SK-MEL-5 (cell line): ENCODE results near the gene NME1. TPM values are rescaled to one million over a fixed set of nuclear protein-coding genes. Genes with fewer than 3 reads are reported as not detected.
"Not testable (repeated sequence)": the region's sequence is repeated elsewhere in the genome, so short reads cannot be mapped to it uniquely, and the experiment has no call there.

Experiments used
- DNase-seq: peaks from one replicate; pipeline ENCODE4 v3.0.0-alpha.2; 2016; ENCODE audit warnings: low read depth, low spot score
- in situ Hi-C: cut with HindIII; loops from 2 replicates; pipeline ENCODE4 v1.10.0; 2016; ENCODE audit warnings: low sequenced_read_pairs, high pct_unique_total_duplicates, low pct_unique_long_range_greater_than_20kb
- total RNA-seq: library from RNA; depleted of rRNA; stranded (reverse); fragments of >200 nt; shearing (Covaris generic); gene quantifications from 2 replicates; pipeline ENCODE4 v1.2.3, GENCODE V29; 2014; rRNA removed

NME1 gene
- total RNA-seq, 1 experiment from 2014 or later = 415 TPM

GRCh38 chr17:51170736-51171135 lies 17.4 kb downstream of the NME1 start:
- in situ Hi-C loops = no loop called here

GRCh38 chr17:51172030-51172429 lies 18.7 kb downstream of the NME1 start:
- in situ Hi-C loops, DNase-seq: not testable (repeated sequence)

More at GRCh38 chr17:51170736-51171135, 17.4 kb downstream of the NME1 start:
- no peak for DNase-seq

- DNase-seq = no peak
- in situ Hi-C loops = no loop called here
Measured at GRCh38 chr17:51180486-51180885, 27.1 kb downstream of the NME1 start.

GRCh38 chr17:51184124-51184523 lies 30.8 kb downstream of the NME1 start:
- DNase-seq = no peak
- in situ Hi-C loops = no loop called here

- in situ Hi-C loops = no loop called here
- DNase-seq = no peak
Measured at GRCh38 chr17:51185763-51186332, 32.5 kb downstream of the NME1 start.

GRCh38 chr17:51188271-51188833 lies 35.0 kb downstream of the NME1 start:
- DNase-seq = no peak
- in situ Hi-C loops = no loop called here

- in situ Hi-C loops = no loop called here
- DNase-seq = no peak
Measured at GRCh38 chr17:51189162-51189561, 35.8 kb downstream of the NME1 start.

GRCh38 chr17:51189628-51190027 lies 36.3 kb downstream of the NME1 start:
- DNase-seq = no peak
- in situ Hi-C loops = no loop called here

- in situ Hi-C loops = no loop called here
- no peak for DNase-seq
Measured at GRCh38 chr17:51191895-51192294, 38.5 kb downstream of the NME1 start.

- no peak for DNase-seq
- in situ Hi-C loops = no loop called here
Measured at GRCh38 chr17:51197754-51198153, 44.4 kb downstream of the NME1 start.

- in situ Hi-C loops = no loop called here
- DNase-seq = no peak
Measured at GRCh38 chr17:51200295-51200694, 46.9 kb downstream of the NME1 start.

- no peak for DNase-seq
Measured at GRCh38 chr17:51200846-51201245, 47.5 kb downstream of the NME1 start.

GRCh38 chr17:51203838-51204237 lies 50.5 kb downstream of the NME1 start:
- no peak for DNase-seq
- in situ Hi-C loops = no loop called here

More at GRCh38 chr17:51200846-51201245, 47.5 kb downstream of the NME1 start:
- in situ Hi-C loops = no loop called here

Other genes starting within 250 kb of the NME1 start
- gene SPAG9, start 32.7 kb upstream of the NME1 start, total RNA-seq = 103 and 109 TPM in 2 replicates
- gene NME2, start 12.9 kb downstream of the NME1 start, total RNA-seq = 602 and 660 TPM in 2 replicates
- gene MBTD1, start 106.5 kb downstream of the NME1 start, total RNA-seq = 9.0 and 9.3 TPM in 2 replicates
- 110 and 125 TPM in 2 replicates for gene UTP18, start 107.0 kb downstream of the NME1 start, total RNA-seq